Loucy (cell line): ENCODE measurements around the gene TMCO2.

Source experiments
- CTCF ChIP-seq: fragments of 200-600 bp; sonication (generic); conservative IDR thresholded peaks from 2 replicates; pipeline ENCODE4 v1.5.1; 2014; ENCODE audit warnings: mild to moderate bottlenecking, antibody characterized with exemption, low read length
- EZH2phosphoT487 ChIP-seq: fragments of 200-600 bp; IDR thresholded peaks from 2 replicates; pipeline ENCODE4 v1.6.1; 2018; ENCODE audit warnings: antibody characterized with exemption, mild to moderate bottlenecking, moderate library complexity, borderline replicate concordance

GRCh38 chr1:40265298-40265697, 17.6 kb downstream of the TMCO2 start:
- no peak for TF ChIP-seq CTCF
- TF ChIP-seq EZH2phosphoT487 = no peak
